OCI-LY1 (cell line): ENCODE results near the gene ZNF3.
"Not testable (repeated sequence)": the region's sequence is repeated elsewhere in the genome, so short reads cannot be mapped to it uniquely, and the experiment has no call there.

Source experiments
- H2AFZ ChIP-seq: fragments of 200-600 bp; sonication (generic), shearing (Covaris generic); 2 replicates; pipeline ENCODE4 v1.6.0; 2014; ENCODE audit warnings: antibody characterized with exemption, mild to moderate bottlenecking, low read length
- H3F3A ChIP-seq: fragments of 200-600 bp; sonication (generic), shearing (Covaris generic); 2 replicates; pipeline ENCODE4 v1.6.0; 2014; ENCODE audit warnings: mild to moderate bottlenecking, antibody characterized with exemption, low read length, moderate library complexity; ENCODE audit not compliant: insufficient read depth
- H3K27ac ChIP-seq: fragments of 200-600 bp; sonication (generic); 2 replicates; pipeline ENCODE4 v1.5.1; 2014; ENCODE audit warnings: low read length, mixed run types, mild to moderate bottlenecking, low read depth; ENCODE audit not compliant: poor library complexity, severe bottlenecking
- H3K27me3 ChIP-seq: fragments of 200-600 bp; sonication (generic); 2 replicates; pipeline ENCODE4 v1.6.0; 2014; ENCODE audit warnings: antibody characterized with exemption, mild to moderate bottlenecking, low read length, moderate library complexity; ENCODE audit not compliant: insufficient read depth
- H3K36me3 ChIP-seq: fragments of 200-600 bp; sonication (generic); 2 replicates; pipeline ENCODE4 v1.6.1; 2014; ENCODE audit warnings: mild to moderate bottlenecking, antibody characterized with exemption, low read length, moderate library complexity, mixed read lengths; ENCODE audit not compliant: insufficient read depth
- H3K4me1 ChIP-seq: fragments of 200-600 bp; sonication (generic); 2 replicates; pipeline ENCODE4 v1.5.1; 2014; ENCODE audit warnings: mild to moderate bottlenecking, low read length, moderate library complexity; ENCODE audit not compliant: insufficient read depth, severe bottlenecking
- H3K4me2 ChIP-seq: fragments of 200-600 bp; sonication (generic), shearing (Covaris generic); 2 replicates; pipeline ENCODE4 v1.6.1; 2014; ENCODE audit warnings: low read length
- H3K4me3 ChIP-seq: fragments of 200-600 bp; sonication (generic); 2 replicates; pipeline ENCODE4 v1.5.1; 2014; ENCODE audit warnings: low read length, low read depth, mild to moderate bottlenecking, mixed read lengths; ENCODE audit not compliant: poor library complexity, severe bottlenecking
- H3K79me2 ChIP-seq: fragments of 200-600 bp; shearing (Covaris generic); 2 replicates; pipeline ENCODE4 v1.6.1; 2016; ENCODE audit warnings: mixed run types, low read length, mixed read lengths; ENCODE audit not compliant: insufficient read depth
- H3K9ac ChIP-seq: fragments of 200-600 bp; sonication (generic), shearing (Covaris generic); 2 replicates; pipeline ENCODE4 v1.6.1; 2014; ENCODE audit warnings: mild to moderate bottlenecking, low read length, mixed read lengths
- H3K9me2 ChIP-seq: fragments of 200-600 bp; sonication (generic), shearing (Covaris generic); 2 replicates; pipeline ENCODE4 v1.6.1; 2014; ENCODE audit warnings: low read depth, mild to moderate bottlenecking, low read length, mixed read lengths
- H3K9me3 ChIP-seq: fragments of 200-600 bp; shearing (Covaris generic); 2 replicates; pipeline ENCODE4 v1.6.1; 2014; ENCODE audit warnings: low read length, mixed read lengths
- H4K20me1 ChIP-seq: fragments of 200-600 bp; sonication (generic), shearing (Covaris generic); 2 replicates; pipeline ENCODE4 v1.6.0; 2016; ENCODE audit warnings: mild to moderate bottlenecking, low read length; ENCODE audit not compliant: insufficient read depth
- EZH2 ChIP-seq: fragments of 200-600 bp; sonication (generic), shearing (Covaris generic); IDR thresholded peaks from 2 replicates; pipeline ENCODE4 v1.8.0; 2017; ENCODE audit warnings: borderline replicate concordance, mixed run types, mild to moderate bottlenecking, antibody characterized with exemption, low read length, moderate library complexity, mixed read lengths
- TF ChIP-seq, protein P1 (sequence below): fragments of 200-600 bp; sonication (generic), shearing (Covaris generic); IDR thresholded peaks from 2 replicates; pipeline ENCODE4 v1.5.1; 2017; ENCODE audit warnings: mild to moderate bottlenecking, antibody characterized with exemption, low read length, moderate library complexity, mixed read lengths

ZNF3 gene

GRCh38 chr7:100081535-100082102, at the start of gene ZNF3:
Gene ZNF3, minus strand, starts transcription at chr7:100081723. Its CDS starts 4,366 bp downstream, at chr7:100077357.
- Histone ChIP-seq H3K79me2 (peaks cover 6% of the 10 kb centered on the region), H3K36me3 (peaks cover 25% of the 10 kb centered on the region), H3K27ac (peak within 1 kb of the TSS; percentile 66), H3K4me3 (peak within 1 kb of the TSS; percentile 75), H2AFZ (no peak within 1 kb of the TSS), H3K9ac (peak within 1 kb of the TSS; percentile 70), H3K9me2 (no peaks in the 10 kb centered on the region), H3K9me3 (no peaks in the 10 kb centered on the region), H3K27me3 (no peaks in the 10 kb centered on the region), H3F3A (peaks cover 10% of the 10 kb centered on the region; the same call in 1 of the 2 replicates), H3K4me1 (peaks cover 20% of the 10 kb centered on the region), H3K4me2 (peak within 1 kb of the TSS; percentile 76), H4K20me1 (no peaks in the 10 kb centered on the region)
- TF ChIP-seq, protein P1, sequence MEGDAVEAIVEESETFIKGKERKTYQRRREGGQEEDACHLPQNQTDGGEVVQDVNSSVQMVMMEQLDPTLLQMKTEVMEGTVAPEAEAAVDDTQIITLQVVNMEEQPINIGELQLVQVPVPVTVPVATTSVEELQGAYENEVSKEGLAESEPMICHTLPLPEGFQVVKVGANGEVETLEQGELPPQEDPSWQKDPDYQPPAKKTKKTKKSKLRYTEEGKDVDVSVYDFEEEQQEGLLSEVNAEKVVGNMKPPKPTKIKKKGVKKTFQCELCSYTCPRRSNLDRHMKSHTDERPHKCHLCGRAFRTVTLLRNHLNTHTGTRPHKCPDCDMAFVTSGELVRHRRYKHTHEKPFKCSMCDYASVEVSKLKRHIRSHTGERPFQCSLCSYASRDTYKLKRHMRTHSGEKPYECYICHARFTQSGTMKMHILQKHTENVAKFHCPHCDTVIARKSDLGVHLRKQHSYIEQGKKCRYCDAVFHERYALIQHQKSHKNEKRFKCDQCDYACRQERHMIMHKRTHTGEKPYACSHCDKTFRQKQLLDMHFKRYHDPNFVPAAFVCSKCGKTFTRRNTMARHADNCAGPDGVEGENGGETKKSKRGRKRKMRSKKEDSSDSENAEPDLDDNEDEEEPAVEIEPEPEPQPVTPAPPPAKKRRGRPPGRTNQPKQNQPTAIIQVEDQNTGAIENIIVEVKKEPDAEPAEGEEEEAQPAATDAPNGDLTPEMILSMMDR = peak; percentile 99
- TF ChIP-seq EZH2 = no peak

DNA sequence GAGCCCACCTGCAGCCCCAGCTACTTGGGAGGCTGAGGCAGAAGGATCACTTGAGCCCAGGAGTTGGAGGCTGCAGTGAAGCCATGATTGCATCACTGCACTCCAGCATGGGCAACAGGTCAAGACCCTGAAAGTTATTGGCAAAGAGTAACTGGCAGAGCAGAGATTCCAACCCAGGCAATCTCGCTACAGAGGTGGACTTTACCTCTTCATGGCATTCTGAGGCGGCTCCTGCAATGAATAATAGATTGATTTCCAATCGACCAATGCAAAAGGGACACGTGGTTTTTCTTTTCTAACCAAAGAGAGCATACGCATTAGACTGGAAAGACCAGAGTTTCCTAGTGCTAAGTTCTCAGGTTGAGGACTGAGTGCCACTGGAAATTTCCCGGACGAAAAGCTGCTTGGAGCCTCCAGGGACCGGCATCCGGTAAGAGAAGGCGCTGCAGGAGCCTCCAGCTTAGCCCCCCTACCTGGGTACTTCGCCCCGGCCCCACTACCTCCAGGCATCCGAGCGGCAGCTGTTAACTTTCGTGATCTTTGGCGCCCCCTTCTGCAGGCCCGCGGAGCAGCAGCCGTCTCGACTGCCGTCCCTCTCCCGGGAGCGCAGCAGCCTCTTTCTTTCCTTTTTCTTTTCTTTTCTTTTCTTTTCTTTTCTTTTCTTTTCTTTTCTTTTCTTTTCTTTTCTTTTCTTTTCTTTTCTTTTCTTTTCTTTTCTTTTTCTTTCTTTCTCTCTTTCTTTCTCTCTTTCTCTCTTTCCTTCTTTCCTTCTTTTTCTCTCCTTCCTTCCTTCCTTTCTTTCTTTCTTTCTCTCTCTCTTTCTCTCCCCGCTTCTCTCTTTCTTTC, 49.3 kb upstream of the ZNF3 start:
- no peaks in the 10 kb centered on the region for H3F3A ChIP-seq
- H3K9ac ChIP-seq = no peak overlapping the region
- no peaks in the 10 kb centered on the region for H3K36me3 ChIP-seq
- H3K9me2 ChIP-seq = no peaks in the 10 kb centered on the region
- TF ChIP-seq, protein P1 = peak; percentile 85
- no peak for TF ChIP-seq EZH2
- no peaks in the 10 kb centered on the region for H3K79me2 ChIP-seq
- H3K27ac ChIP-seq = no peak overlapping the region
- H4K20me1 ChIP-seq = no peaks in the 10 kb centered on the region
- H2AFZ ChIP-seq = no peak overlapping the region
- H3K9me3 ChIP-seq = no peaks in the 10 kb centered on the region
- peak overlapping the region; percentile 26; the same call in 1 of the 2 replicates for H3K4me2 ChIP-seq
- H3K4me1 ChIP-seq = peaks cover 18% of the 10 kb centered on the region
- H3K27me3 ChIP-seq = no peaks in the 10 kb centered on the region
- H3K4me3 ChIP-seq = no peak overlapping the region

- H3F3A ChIP-seq, H3K9me2 ChIP-seq, H3K4me3 ChIP-seq, H3K9me3 ChIP-seq, H3K27me3 ChIP-seq, H3K36me3 ChIP-seq, H2AFZ ChIP-seq, H3K9ac ChIP-seq, H3K4me2 ChIP-seq, H3K27ac ChIP-seq, H3K79me2 ChIP-seq, H4K20me1 ChIP-seq: not testable (repeated sequence)
- peaks cover 24% of the 10 kb centered on the region for H3K4me1 ChIP-seq
These were observed 48.7 kb upstream of the ZNF3 start for GRCh38 chr7:100130220-100130607.
